ENCODE measurements around the gene KNG1.
A peak's percentile ranks its signal among the peaks of the same experiment; 100 is the strongest.

KNG1 gene

DNA sequence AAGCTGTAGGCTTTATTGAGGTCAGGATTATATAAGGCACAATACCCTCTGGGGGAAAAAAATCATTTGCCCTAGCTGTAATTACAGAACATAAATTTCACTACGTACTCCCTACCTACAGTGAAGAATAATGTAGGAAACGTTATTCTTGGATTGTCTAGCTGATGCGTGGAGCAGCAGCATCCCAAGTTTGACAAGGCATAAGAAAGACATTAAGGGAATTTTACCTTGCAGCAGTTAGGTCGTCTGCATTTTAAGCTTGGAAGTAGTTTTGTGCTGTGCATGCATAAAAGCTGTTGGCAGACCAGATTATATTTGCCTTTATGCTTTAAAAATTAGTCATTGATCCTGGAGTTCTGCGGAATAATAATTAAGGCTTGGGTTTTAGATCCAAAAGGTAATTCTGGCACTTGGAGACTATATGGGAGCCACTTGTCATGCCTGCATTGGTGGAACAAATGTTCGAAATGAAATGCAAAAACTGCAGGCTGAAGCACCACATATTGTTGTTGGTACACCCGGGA lies 68.4 kb downstream of the KNG1 start:
- peak overlapping the region; percentile 100; the same call in 1 of the 2 replicates for H3K27ac ChIP-seq
- peaks cover 66% of the 10 kb centered on the region for H3K36me3 ChIP-seq
- no peaks in the 10 kb centered on the region for H3K27me3 ChIP-seq
- H3K4me1 ChIP-seq: peaks cover 39% of the 10 kb centered on the region
- no peak for TF ChIP-seq Cebpa-rat (IDR thresholded peaks at IDR 0.05)
- peak overlapping the region; percentile 89 for H3K4me3 ChIP-seq
- peak overlapping the region; percentile 100 for H3K9ac ChIP-seq
- peak overlapping the region; percentile 87 for H3K4me2 ChIP-seq
- H4K20me1 ChIP-seq: peaks cover 70% of the 10 kb centered on the region
- H3K9me3 ChIP-seq: no peaks in the 10 kb centered on the region

- Histone ChIP-seq H3K4me3 (peak overlapping the region; percentile 89), H3K4me2 (peak overlapping the region; percentile 87), H3K36me3 (peaks cover 79% of the 10 kb centered on the region), H3K4me1 (peaks cover 39% of the 10 kb centered on the region), H4K20me1 (peaks cover 83% of the 10 kb centered on the region), H3K9ac (peak overlapping the region; percentile 100; the same call in 1 of the 2 replicates), H3K27ac (no peak overlapping the region), H3K9me3 (no peaks in the 10 kb centered on the region), H3K27me3 (no peaks in the 10 kb centered on the region)
- TF ChIP-seq Cebpa-rat (IDR thresholded peaks at IDR 0.05): no peak
Measured at GRCh38 chr3:186786922-186787321, 69.8 kb downstream of the KNG1 start.

DNA sequence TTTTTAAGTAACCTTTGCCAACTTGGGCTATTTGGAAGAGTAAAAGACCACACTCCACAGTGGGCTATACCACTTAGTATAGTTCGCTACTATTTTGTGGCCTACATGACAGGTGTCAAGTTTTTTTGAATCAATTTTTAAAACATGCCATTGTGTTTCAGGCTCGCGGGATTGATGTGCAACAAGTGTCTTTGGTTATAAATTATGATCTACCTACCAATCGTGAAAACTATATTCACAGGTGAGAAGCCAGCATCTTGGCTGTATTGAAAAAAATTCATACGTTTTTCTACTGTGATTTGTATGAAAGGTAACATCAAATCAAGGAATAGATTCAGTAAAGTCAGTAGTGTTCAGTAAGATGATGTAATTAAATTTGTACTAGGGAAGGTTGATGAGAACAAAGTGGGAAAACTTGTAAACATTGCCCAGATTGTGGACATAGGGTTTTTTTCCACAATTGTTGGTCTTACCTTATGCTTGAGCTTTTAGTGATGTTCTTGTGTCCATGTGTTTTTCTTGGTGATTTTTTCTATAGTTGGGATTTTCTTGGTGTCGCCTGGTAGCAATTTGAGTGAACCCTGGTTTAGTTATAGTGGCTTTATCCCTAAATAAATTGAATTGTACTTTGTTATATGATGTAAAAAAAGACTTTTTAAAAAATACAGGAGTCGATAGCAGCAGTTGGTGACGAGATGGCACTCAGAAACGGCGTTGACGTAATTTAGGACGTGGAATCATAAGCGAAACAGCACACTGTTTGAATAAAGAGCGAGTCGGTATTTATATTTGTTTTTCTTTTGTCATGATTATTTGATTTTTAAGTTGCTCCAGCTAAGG lies 70.7 kb downstream of the KNG1 start:
- Histone ChIP-seq H3K4me2 (peak overlapping the region; percentile 87), H3K4me1 (peaks cover 31% of the 10 kb centered on the region), H3K27me3 (no peaks in the 10 kb centered on the region), H4K20me1 (peaks cover 89% of the 10 kb centered on the region), H3K4me3 (no peak overlapping the region; the same call in 1 of the 2 replicates), H3K9me3 (no peaks in the 10 kb centered on the region), H3K9ac (peak overlapping the region; percentile 100; the same call in 1 of the 2 replicates), H3K36me3 (peaks cover 88% of the 10 kb centered on the region), H3K27ac (no peak overlapping the region)
- TF ChIP-seq Cebpa-rat (IDR thresholded peaks at IDR 0.05): no peak

DNA sequence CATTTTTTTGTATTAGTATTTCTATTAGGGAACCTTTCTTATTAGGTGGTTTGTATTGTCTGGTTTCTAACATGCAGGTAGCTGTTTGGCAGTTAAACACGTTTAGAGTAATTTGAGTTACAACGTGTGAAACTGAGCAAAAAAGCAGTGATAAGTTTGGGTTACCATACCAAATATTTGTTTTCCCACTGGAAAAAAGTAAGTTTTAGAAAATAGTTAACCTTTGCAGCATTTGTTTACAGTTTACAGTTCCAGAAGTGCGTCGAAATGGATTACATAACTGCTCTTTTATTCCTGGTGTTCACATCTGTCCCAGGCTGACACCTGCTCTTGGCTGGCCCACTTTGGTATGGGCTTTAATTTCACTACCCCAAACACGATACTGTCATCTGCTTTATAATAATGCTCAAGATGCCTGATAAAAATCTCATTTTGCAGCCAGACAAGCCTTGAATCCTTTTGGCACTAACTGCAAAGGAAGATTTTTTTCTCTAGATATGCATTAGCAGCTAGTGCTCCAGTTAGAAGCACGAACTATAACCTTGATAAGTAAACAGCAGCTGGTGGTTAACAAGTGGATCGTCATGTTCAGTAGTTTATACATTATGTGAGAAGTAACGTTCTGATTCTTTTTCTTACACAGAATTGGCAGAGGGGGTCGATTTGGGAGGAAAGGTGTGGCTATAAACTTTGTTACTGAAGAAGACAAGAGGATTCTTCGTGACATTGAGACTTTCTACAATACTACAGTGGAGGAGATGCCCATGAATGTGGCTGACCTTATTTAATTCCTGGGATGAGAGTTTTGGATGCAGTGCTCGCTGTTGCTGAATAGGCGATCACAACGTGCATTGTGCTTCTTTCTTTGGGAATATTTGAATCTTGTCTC lies 71.6 kb downstream of the KNG1 start:
- peaks cover 31% of the 10 kb centered on the region for H3K4me1 ChIP-seq
- no peaks in the 10 kb centered on the region for H3K9me3 ChIP-seq
- TF ChIP-seq Cebpa-rat (IDR thresholded peaks at IDR 0.05): no peak
- no peak overlapping the region for H3K27ac ChIP-seq
- H3K36me3 ChIP-seq: peaks cover 97% of the 10 kb centered on the region
- no peaks in the 10 kb centered on the region for H3K27me3 ChIP-seq
- peak overlapping the region; percentile 87; the same call in 1 of the 2 replicates for H3K4me2 ChIP-seq
- no peak overlapping the region for H3K4me3 ChIP-seq
- no peak overlapping the region for H3K9ac ChIP-seq
- peaks cover 88% of the 10 kb centered on the region for H4K20me1 ChIP-seq

DNA sequence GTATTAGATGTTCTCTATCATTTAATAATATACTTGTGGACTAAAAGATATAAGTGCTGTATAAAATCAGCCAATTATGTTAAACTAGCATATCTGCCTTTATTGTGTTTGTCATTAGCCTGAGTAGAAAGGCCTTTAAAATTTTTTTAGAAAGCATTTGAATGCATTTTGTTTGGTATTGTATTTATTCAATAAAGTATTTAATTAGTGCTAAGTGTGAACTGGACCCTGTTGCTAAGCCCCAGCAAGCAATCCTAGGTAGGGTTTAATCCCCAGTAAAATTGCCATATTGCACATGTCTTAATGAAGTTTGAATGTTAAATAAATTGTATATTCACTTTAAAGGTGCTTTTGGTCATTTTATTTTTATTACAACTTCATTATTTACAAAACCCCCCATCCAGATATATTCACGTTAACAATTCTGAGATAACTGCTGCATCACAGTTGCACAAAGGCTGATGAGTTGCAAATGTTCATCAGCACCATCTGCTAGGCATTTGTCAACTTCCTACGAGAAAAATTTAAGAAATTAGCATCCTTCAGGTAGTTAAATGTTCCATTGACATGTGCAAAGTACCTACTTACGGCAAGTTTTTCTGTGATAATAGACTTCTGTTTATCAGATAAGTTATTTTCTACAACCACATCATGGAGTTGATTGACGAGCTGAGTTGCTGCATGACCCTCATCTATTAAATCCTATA lies 72.5 kb downstream of the KNG1 start:
- Histone ChIP-seq H3K9ac (no peak overlapping the region), H3K4me1 (peaks cover 31% of the 10 kb centered on the region), H3K27me3 (no peaks in the 10 kb centered on the region), H3K27ac (no peak overlapping the region), H3K4me3 (no peak overlapping the region), H3K4me2 (no peak overlapping the region), H4K20me1 (peaks cover 78% of the 10 kb centered on the region), H3K36me3 (peaks cover 99% of the 10 kb centered on the region), H3K9me3 (no peaks in the 10 kb centered on the region)
- TF ChIP-seq Cebpa-rat (IDR thresholded peaks at IDR 0.05): no peak

GRCh38 chr3:186790261-186790981 lies 73.3 kb downstream of the KNG1 start:
- no peak for TF ChIP-seq Cebpa-rat (IDR thresholded peaks at IDR 0.05)
- no peaks in the 10 kb centered on the region for H3K27me3 ChIP-seq
- no peak overlapping the region for H3K9ac ChIP-seq
- H3K36me3 ChIP-seq: peaks cover 99% of the 10 kb centered on the region
- H3K4me3 ChIP-seq: no peak overlapping the region
- H3K27ac ChIP-seq: no peak overlapping the region
- peaks cover 24% of the 10 kb centered on the region for H3K4me1 ChIP-seq
- peaks cover 71% of the 10 kb centered on the region for H4K20me1 ChIP-seq
- no peaks in the 10 kb centered on the region for H3K9me3 ChIP-seq
- H3K4me2 ChIP-seq: no peak overlapping the region

Data from BLaER1 (cell line).